Psoas muscle (tissue), 8 donors: ENCODE measurements around the gene MYO10. TPM values are rescaled to one million over a fixed set of nuclear protein-coding genes. Genes with fewer than 3 reads are reported as not detected.
A peak's percentile ranks its signal among the peaks of the same experiment; 100 is the strongest.

Experiments
- ATAC-seq, 4 donors: fragments of 200-7000 bp; cut with Tn5 transposase; one replicate each; pipeline ENCODE4 v1.9.1; 2020; ENCODE audit warnings: moderate library complexity in 3 of 4, mild to moderate bottlenecking in 2 of 4
- DNase-seq, 2 donors: peaks; one replicate each; pipeline ENCODE4 v3.0.0-alpha.2; 2020
- H3K27ac ChIP-seq: fragments of 200-600 bp; one replicate; pipeline ENCODE4 v1.8.0; 2022
- H3K27me3 ChIP-seq, 3 donors: fragments of 200-600 bp in 1 of 3; one replicate each; pipeline versions ENCODE4 v1.6.1 to v1.8.0; 2013 to 2022; ENCODE audit warnings: low read length in 2 of 3, mild to moderate bottlenecking in 2 of 3, moderate library complexity in 1 of 3; ENCODE audit not compliant: insufficient read depth in 3 of 3
- H3K36me3 ChIP-seq, 2 donors: fragments of 200-600 bp in 1 of 2; one replicate each; pipeline versions ENCODE4 v1.6.1 to v1.8.0; 2013 to 2022; ENCODE audit warnings: low read depth in 1 of 2, mild to moderate bottlenecking in 1 of 2, moderate library complexity in 1 of 2; ENCODE audit not compliant: insufficient read depth in 1 of 2
- H3K4me1 ChIP-seq: fragments of 200-600 bp; one replicate; pipeline ENCODE4 v1.8.0; 2022
- H3K4me3 ChIP-seq: fragments of 200-600 bp; one replicate; pipeline ENCODE4 v1.8.0; 2022; ENCODE audit warnings: mild to moderate bottlenecking
- H3K9me3 ChIP-seq: fragments of 200-600 bp; one replicate; pipeline ENCODE4 v1.8.0; 2022
- CTCF ChIP-seq: fragments of 200-600 bp; IDR thresholded peaks from one replicate; pipeline ENCODE4 v1.8.0; 2022; ENCODE audit warnings: antibody characterized with exemption
- WGBS, 3 donors: extraction: QIAGEN DNeasy Blood & Tissue Kit; methylation state at CpG; one replicate each; pipeline versions ENCODE4 v1.1.6 to v1.1.7; 2013; 5-methylcytosine and 5-hydroxymethylcytosine counted together
- intact Hi-C, 2 donors: fragments of 100-400 bp; cut with DNase I; formaldehyde crosslinking; loops; one replicate each; pipeline versions ENCODE4 v1.11.0 to v1.14.2; 2022
- polyA plus RNA-seq, 3 donors: library from polyadenylated mRNA; stranded (reverse); fragments of 200-250 nt; gene quantifications; one replicate each; pipeline ENCODE4 v1.2.3, GENCODE V29; 2013
- total RNA-seq, 4 donors: library from RNA; stranded (reverse); fragmentation: NEBNext Ultra II Directional in 2 of 4; extraction: Animal tissue kit (Norgen Biotek cat#: 25700) in 2 of 4; gene quantifications; one replicate each; pipeline versions ENCODE4 v1.2.1 to v1.2.4, GENCODE V29; 2021 to 2023
- donor health status: healthy with polysubstance abuse.
- donor health status: DM: no; HTN: no; CAD: no; lungs with moderate emphysema.
- donor health status: Bipolar disorder and iron deficiency.
- donor health status: healthy.
- donor health status: DM: yes; HTN: yes; CAD: no.
- donor health status: DM: no; HTN: no; CAD: no.
- donor health status: DM: no; HTN: no; CAD: no.
- donor health status: DM: yes; HTN: yes; CAD: no.

Gene MYO10
- total and polyA plus RNA-seq, 7 donors, result 1.8 to 10.9 (median 10.0) TPM

GRCh38 chr5:16912080-16912479 lies 24.0 kb downstream of the MYO10 start:
- Histone ChIP-seq H3K27ac (no peak overlapping the region), H3K36me3 (no peaks in the 10 kb centered on the region), H3K4me3 (no peak overlapping the region), H3K9me3 (no peaks in the 10 kb centered on the region), H3K27me3 (no peaks in the 10 kb centered on the region), H3K4me1 (peaks cover 14% of the 10 kb centered on the region)
- DNase-seq (no peak), ATAC-seq (no peak)
- TF ChIP-seq CTCF, result no peak
- intact Hi-C loops, result no loop called here
- 88 to 96% (median 92%) methylated on average over 6 of the region's 6 CpGs for WGBS, 3 donors

- Histone ChIP-seq H3K4me3 (no peak overlapping the region), H3K27me3 (no peaks in the 10 kb centered on the region), H3K36me3 (no peaks in the 10 kb centered on the region), H3K27ac (no peak overlapping the region), H3K4me1 (peaks cover 14% of the 10 kb centered on the region), H3K9me3 (no peaks in the 10 kb centered on the region)
- no peak for TF ChIP-seq CTCF
- intact Hi-C loops, result no loop called here
- DNase-seq (no peak), ATAC-seq (no peak)
- WGBS, 3 donors, result 72 to 83% (median 75%) methylated on average over 7 of the region's 7 CpGs
Observed at GRCh38 chr5:16909464-16909863, 26.6 kb downstream of the MYO10 start.

GRCh38 chr5:16907270-16907669 lies 28.8 kb downstream of the MYO10 start:
- no peaks in the 10 kb centered on the region for H3K9me3 ChIP-seq
- no peak for DNase-seq
- no peak overlapping the region for H3K27ac ChIP-seq
- ATAC-seq, result no peak
- no peaks in the 10 kb centered on the region for H3K27me3 ChIP-seq
- no peaks in the 10 kb centered on the region for H3K36me3 ChIP-seq
- H3K4me3 ChIP-seq, result no peak overlapping the region
- no peaks in the 10 kb centered on the region for H3K4me1 ChIP-seq
- intact Hi-C loops, result no loop called here
- WGBS, 3 donors, result 59 to 72% (median 60%) methylated on average over 4 of the region's 4 CpGs
- TF ChIP-seq CTCF, result no peak

GRCh38 chr5:16906255-16906654 lies 29.8 kb downstream of the MYO10 start:
- TF ChIP-seq CTCF, result no peak
- H3K4me1 ChIP-seq, result no peaks in the 10 kb centered on the region
- H3K27ac ChIP-seq, result no peak overlapping the region
- intact Hi-C loops, result no loop called here
- no peak for DNase-seq
- H3K9me3 ChIP-seq, result no peaks in the 10 kb centered on the region
- no peaks in the 10 kb centered on the region for H3K36me3 ChIP-seq
- H3K4me3 ChIP-seq, result no peak overlapping the region
- WGBS, 3 donors, result 90 to 98% (median 92%) methylated on average over 4 of the region's 4 CpGs
- ATAC-seq, result peak in 2 of 4 donors; percentile 54 to 57
- no peaks in the 10 kb centered on the region for H3K27me3 ChIP-seq
